GM12875 (cell line): ENCODE results near the gene ARSA.

Experiments
- H3K4me3 ChIP-seq: one replicate; pipeline ENCODE4 v1.5.1; 2011; ENCODE audit warnings: low read depth, low read length, control low read depth
- TF ChIP-seq, protein P1 (sequence below): IDR thresholded peaks from 2 replicates; pipeline ENCODE4 v1.5.1; 2011; ENCODE audit warnings: low read depth, mild to moderate bottlenecking, control low read depth, inconsistent platforms, low read length, moderate library complexity, borderline replicate concordance; ENCODE audit not compliant: insufficient read depth

The ARSA gene

DNA sequence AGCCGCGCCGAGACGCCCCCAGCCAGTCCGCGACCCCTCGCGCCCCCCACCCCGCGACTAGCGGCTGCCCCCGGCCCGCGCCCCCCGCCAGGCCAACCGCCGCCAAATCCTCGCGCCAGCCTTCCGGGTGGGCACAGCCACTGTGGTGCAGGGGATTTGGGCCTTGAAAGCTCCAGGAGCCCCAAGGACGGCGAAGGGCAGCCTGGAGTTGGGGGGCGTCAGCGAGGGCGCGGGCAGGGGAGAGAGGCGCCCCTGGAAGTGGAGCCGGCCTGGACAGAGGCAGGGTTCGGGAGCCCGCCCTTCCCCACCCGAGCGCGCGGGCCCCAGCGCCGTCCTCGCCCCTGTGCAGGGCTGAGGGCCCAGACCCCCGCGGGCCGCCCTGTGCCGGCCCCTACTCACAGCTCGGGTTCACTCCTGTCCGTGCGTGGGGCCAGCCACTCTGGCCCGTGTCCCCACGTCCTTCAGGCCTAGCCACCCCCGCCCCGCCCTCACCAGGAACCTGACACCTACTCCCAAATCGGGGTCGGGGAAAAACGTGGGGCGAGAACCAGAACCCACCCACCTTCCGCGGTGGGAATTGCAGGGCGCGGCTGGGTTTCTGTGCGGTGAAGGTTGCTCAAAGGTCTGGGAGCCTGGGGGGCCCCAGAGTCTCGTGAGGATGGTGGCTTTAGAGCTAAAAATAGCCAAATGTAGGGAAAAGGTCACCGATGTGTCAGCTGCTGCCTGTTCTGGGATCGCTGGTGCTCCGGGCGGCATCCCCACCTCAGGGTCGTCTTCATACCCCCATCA lies 49.8 kb downstream of the ARSA start, which contains the start of gene CPT1B:
CPT1B (minus strand) TSS at position 441 of the 789 bp plus-strand sequence. CDS start 512 bp downstream, outside the sequence.
- TF ChIP-seq, protein P1, sequence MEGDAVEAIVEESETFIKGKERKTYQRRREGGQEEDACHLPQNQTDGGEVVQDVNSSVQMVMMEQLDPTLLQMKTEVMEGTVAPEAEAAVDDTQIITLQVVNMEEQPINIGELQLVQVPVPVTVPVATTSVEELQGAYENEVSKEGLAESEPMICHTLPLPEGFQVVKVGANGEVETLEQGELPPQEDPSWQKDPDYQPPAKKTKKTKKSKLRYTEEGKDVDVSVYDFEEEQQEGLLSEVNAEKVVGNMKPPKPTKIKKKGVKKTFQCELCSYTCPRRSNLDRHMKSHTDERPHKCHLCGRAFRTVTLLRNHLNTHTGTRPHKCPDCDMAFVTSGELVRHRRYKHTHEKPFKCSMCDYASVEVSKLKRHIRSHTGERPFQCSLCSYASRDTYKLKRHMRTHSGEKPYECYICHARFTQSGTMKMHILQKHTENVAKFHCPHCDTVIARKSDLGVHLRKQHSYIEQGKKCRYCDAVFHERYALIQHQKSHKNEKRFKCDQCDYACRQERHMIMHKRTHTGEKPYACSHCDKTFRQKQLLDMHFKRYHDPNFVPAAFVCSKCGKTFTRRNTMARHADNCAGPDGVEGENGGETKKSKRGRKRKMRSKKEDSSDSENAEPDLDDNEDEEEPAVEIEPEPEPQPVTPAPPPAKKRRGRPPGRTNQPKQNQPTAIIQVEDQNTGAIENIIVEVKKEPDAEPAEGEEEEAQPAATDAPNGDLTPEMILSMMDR = no peak
- H3K4me3 ChIP-seq = no peak within 1 kb of the TSS

DNA sequence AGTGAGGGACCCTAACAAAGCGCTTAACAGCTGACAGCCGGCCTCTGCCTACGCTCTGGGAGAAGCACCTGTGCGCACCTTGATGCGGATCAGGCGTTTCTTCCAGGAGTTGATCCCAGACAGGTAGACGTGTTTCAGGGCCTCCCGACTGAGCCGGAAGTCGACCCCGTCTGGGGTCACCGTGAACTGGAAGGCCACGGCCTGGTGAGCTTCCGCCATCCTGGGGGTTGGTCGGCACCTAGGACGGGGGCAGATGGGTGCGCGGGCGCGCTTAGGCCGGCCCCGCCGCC lies 50.3 kb downstream of the ARSA start:
- TF ChIP-seq, protein P1 = no peak
- H3K4me3 ChIP-seq = no peak overlapping the region

DNA sequence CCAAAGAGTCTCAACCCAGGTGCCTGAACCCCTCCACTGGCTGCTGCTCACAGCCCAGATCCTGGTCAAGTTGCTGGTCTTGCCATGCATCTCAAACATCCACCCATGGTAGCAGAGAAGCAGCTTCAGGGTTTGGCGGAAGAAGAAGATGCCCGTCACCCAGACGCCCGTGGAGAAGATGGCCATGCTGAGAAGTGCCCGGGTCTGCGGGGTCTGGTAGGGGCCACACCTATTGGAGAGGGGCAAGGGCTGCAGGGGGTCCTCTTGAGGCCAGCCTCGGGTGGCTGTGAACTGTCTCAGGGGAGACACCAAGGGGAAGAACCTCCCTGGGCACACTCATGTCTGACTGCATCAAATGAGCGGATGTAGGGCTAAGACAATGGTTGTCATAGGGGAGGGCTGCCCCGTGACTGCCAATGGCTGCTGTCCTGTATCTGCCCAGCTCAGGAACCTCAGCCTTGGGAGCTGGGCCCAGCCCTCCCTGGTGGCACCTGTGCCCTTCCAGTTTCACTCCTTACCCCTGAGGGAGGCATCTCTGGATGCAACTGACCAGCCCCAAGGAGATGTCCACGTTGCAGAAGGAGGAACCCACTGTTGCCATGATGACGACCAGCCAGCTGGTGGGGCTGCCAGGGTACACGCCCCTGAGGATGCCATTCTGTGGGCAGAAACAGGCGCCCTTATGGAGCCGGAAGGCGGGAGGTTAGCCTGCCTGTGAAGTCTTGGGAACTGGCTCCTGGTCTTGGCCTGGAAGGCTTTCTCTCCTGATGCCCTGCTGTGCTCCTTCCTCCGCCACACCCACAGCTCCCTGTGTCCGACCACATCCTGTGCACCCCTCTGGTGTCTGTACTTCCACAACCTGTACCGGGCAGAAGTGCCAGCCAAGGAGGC lies 50.9 kb downstream of the ARSA start:
- H3K4me3 ChIP-seq = no peak overlapping the region
- TF ChIP-seq, protein P1 = no peak

DNA sequence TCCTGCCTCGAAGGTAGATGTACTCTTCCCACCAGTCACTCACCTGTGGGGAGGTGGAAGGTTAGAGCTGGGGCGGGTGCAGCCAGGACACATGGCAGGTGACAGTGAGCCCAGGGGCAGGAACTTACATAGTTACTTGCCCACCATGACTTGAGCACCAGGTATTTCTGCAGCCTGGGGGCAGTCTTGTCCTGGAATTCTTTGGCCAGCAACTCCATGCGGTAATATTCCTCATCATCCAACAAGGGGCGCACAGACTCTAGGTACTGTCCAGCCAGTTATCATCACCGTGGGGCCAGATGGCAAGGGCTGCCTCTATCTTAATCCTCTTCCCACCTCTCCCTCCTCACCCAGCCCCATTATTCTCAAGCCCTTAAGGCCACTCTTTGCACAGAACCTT lies 51.9 kb downstream of the ARSA start:
- no peak overlapping the region for H3K4me3 ChIP-seq
- TF ChIP-seq, protein P1 = no peak

DNA sequence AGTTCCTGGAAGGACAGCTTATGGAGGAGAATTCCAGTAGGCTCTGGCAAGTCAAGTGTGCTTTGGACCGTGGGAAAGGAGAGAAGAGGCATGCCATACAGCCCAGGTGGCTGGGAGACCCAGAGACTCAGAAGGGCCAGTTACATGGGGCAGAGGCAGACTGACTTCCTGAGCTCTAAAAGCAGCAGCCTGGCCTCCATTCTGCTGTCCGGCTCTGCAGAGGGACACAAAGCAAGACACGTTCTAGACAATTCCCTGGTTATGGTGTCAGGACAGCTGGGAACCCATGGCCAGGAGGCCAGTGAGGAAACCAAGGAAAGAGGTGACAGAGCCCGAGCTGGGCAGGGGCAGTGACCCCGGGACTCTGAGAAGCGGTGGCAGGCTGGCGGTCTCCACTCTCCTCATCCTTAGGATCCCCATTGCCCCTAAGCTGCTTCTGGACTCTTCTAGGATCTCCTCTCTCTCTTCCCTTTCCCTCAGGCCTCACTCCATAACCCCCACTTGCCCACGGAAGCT lies 52.5 kb downstream of the ARSA start:
- TF ChIP-seq, protein P1 = no peak

More for the DNA sequence above, 52.5 kb downstream of the ARSA start:
- no peak overlapping the region for H3K4me3 ChIP-seq
